Retinal pigment epithelial cell (primary cell): ENCODE data around the gene ATG101.

Source experiments
- DNase-seq: peaks from one replicate; pipeline ENCODE4 v3.0.0-alpha.2; 2010; ENCODE audit warnings: low read depth
- H3K4me3 ChIP-seq: 2 replicates; pipeline ENCODE4 v1.5.1; 2011; ENCODE audit warnings: mild to moderate bottlenecking, low read length, control low read depth, moderate library complexity
- TF ChIP-seq, protein P1 (sequence below): conservative IDR thresholded peaks from 2 replicates; pipeline ENCODE4 v1.5.1; 2011; ENCODE audit warnings: low read depth, low read length, control low read depth, inconsistent platforms

The ATG101 gene

GRCh38 chr12:52126050-52126604, 56.3 kb downstream of the ATG101 start:
- no peak for DNase-seq
- TF ChIP-seq, protein P1, sequence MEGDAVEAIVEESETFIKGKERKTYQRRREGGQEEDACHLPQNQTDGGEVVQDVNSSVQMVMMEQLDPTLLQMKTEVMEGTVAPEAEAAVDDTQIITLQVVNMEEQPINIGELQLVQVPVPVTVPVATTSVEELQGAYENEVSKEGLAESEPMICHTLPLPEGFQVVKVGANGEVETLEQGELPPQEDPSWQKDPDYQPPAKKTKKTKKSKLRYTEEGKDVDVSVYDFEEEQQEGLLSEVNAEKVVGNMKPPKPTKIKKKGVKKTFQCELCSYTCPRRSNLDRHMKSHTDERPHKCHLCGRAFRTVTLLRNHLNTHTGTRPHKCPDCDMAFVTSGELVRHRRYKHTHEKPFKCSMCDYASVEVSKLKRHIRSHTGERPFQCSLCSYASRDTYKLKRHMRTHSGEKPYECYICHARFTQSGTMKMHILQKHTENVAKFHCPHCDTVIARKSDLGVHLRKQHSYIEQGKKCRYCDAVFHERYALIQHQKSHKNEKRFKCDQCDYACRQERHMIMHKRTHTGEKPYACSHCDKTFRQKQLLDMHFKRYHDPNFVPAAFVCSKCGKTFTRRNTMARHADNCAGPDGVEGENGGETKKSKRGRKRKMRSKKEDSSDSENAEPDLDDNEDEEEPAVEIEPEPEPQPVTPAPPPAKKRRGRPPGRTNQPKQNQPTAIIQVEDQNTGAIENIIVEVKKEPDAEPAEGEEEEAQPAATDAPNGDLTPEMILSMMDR: no peak
- H3K4me3 ChIP-seq: no peak overlapping the region
